HL-60 (cell line): Measurements from ENCODE around the gene MARCO.
A peak's percentile ranks its signal among the peaks of the same experiment; 100 is the strongest.

Experiments
- DNase-seq, 2 experiments: peaks; one replicate each; pipeline ENCODE4 v3.0.0-alpha.2; 2010 to 2020; ENCODE audit warnings: low read depth in 1 of 2, low spot score in 1 of 2
- H3K27ac ChIP-seq: fragments of 250-450 bp; sonication (Bioruptor Pico); replicated peaks from 2 replicates; pipeline ENCODE4 v1.5.1; 2020; ENCODE audit warnings: mild to moderate bottlenecking, moderate library complexity
- H3K27me3 ChIP-seq: fragments of 250-450 bp; sonication (Bioruptor Pico); 2 replicates; pipeline ENCODE4 v1.5.1; 2021; ENCODE audit warnings: mild to moderate bottlenecking, moderate library complexity; ENCODE audit not compliant: insufficient read depth, poor library complexity, severe bottlenecking
- H3K4me3 ChIP-seq: replicated peaks from 2 replicates; pipeline ENCODE4 v1.5.1; 2011; ENCODE audit warnings: mild to moderate bottlenecking, control low read depth, low read length; ENCODE audit not compliant: insufficient read depth
- GABPA ChIP-seq: IDR thresholded peaks from 2 replicates; pipeline ENCODE4 v1.6.1; 2012; ENCODE audit warnings: low read depth
- POLR2AphosphoS5 ChIP-seq: IDR thresholded peaks from 2 replicates; pipeline ENCODE4 v1.6.1; 2012; ENCODE audit warnings: low read depth
- SPI1 ChIP-seq: IDR thresholded peaks from 2 replicates; pipeline ENCODE4 v1.6.1; 2012; ENCODE audit warnings: low read depth, mild to moderate bottlenecking, borderline replicate concordance
- TF ChIP-seq, protein P1 (sequence below): IDR thresholded peaks from 2 replicates; pipeline ENCODE4 v1.6.1; 2012; ENCODE audit warnings: low read depth; ENCODE audit not compliant: insufficient replicate concordance
- TF ChIP-seq, protein P2 (sequence below): IDR thresholded peaks from one replicate; pipeline ENCODE4 v1.5.1; 2011; ENCODE audit warnings: low read length, control low read depth, inconsistent platforms; ENCODE audit not compliant: insufficient read depth

The MARCO gene

DNA sequence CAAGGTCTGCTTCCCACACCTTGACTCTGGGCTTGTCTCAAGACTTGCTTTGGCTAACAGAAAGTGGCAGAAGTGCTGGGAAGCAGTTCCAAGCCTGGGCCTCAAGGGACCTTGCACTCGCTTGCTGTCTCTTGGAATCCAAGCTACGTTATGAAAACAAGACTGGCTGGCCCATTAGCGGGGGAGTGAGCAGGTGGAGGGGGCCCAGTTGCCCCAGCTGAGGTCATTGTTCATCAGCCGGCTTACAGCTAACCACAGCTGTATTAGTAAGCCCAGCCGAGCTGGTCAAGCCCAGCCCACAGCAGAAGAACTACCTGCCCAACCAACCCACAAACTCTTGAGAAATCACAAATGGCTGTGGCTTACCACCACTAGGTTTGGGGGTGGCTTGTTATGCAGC, 63.1 kb downstream of the MARCO start:
- TF ChIP-seq POLR2AphosphoS5 (peak; percentile 45; the same call in 1 of the 2 replicates), SPI1 (no peak)
- DNase-seq: peak; percentile 58 to 64
- Histone ChIP-seq H3K4me3 (no peak overlapping the region), H3K27me3 (peaks cover 6% of the 10 kb centered on the region), H3K27ac (no peak overlapping the region)

DNA sequence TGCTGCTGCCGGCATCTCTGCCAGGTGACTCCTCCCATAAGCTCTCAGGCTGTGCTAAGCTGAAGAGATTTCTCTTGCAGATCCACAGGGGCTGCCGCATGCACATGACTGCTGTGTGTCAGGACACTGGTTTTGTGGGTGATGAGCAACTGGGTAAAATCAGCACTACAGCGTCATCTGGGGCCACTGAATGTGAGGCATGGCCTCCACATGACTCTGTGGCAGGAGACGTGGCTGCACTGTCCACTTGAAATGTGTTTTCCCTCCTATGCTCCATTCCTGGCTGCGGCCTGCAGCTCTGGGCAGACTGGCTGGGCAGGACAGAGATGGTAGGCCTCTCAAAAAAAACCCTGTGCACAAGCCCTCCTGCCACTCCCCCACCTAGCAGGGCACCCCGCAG, 63.6 kb downstream of the MARCO start:
- Histone ChIP-seq H3K27ac (no peak overlapping the region), H3K4me3 (no peak overlapping the region), H3K27me3 (peaks cover 8% of the 10 kb centered on the region)
- TF ChIP-seq, protein P1, sequence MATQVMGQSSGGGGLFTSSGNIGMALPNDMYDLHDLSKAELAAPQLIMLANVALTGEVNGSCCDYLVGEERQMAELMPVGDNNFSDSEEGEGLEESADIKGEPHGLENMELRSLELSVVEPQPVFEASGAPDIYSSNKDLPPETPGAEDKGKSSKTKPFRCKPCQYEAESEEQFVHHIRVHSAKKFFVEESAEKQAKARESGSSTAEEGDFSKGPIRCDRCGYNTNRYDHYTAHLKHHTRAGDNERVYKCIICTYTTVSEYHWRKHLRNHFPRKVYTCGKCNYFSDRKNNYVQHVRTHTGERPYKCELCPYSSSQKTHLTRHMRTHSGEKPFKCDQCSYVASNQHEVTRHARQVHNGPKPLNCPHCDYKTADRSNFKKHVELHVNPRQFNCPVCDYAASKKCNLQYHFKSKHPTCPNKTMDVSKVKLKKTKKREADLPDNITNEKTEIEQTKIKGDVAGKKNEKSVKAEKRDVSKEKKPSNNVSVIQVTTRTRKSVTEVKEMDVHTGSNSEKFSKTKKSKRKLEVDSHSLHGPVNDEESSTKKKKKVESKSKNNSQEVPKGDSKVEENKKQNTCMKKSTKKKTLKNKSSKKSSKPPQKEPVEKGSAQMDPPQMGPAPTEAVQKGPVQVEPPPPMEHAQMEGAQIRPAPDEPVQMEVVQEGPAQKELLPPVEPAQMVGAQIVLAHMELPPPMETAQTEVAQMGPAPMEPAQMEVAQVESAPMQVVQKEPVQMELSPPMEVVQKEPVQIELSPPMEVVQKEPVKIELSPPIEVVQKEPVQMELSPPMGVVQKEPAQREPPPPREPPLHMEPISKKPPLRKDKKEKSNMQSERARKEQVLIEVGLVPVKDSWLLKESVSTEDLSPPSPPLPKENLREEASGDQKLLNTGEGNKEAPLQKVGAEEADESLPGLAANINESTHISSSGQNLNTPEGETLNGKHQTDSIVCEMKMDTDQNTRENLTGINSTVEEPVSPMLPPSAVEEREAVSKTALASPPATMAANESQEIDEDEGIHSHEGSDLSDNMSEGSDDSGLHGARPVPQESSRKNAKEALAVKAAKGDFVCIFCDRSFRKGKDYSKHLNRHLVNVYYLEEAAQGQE: no peak
- no peak for TF ChIP-seq SPI1
- TF ChIP-seq, protein P2, sequence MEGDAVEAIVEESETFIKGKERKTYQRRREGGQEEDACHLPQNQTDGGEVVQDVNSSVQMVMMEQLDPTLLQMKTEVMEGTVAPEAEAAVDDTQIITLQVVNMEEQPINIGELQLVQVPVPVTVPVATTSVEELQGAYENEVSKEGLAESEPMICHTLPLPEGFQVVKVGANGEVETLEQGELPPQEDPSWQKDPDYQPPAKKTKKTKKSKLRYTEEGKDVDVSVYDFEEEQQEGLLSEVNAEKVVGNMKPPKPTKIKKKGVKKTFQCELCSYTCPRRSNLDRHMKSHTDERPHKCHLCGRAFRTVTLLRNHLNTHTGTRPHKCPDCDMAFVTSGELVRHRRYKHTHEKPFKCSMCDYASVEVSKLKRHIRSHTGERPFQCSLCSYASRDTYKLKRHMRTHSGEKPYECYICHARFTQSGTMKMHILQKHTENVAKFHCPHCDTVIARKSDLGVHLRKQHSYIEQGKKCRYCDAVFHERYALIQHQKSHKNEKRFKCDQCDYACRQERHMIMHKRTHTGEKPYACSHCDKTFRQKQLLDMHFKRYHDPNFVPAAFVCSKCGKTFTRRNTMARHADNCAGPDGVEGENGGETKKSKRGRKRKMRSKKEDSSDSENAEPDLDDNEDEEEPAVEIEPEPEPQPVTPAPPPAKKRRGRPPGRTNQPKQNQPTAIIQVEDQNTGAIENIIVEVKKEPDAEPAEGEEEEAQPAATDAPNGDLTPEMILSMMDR: no peak
- no peak for TF ChIP-seq GABPA
- no peak for TF ChIP-seq POLR2AphosphoS5
- no peak for DNase-seq

DNA sequence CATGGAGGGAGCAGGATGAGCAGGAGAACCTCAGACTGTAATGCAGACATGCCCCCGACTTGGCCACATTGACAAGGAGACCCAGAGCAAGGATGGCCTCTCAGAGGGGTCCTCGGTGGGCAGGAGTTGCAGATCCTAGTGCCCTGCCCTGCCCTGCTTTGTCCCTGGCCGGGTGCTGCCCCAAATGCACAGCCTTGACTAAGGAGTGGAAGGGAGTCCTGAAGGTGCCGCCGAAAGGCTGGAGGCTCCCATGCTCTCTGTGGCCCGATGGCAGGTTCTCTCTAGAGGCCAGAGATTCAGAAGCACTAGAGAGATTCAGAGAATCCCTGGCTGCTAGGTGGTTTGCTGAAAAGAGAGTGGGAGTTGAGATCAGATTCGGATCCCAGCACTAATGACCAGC, 64.4 kb downstream of the MARCO start:
- Histone ChIP-seq H3K27ac (no peak overlapping the region), H3K4me3 (no peak overlapping the region), H3K27me3 (peaks cover 15% of the 10 kb centered on the region)
- DNase-seq: no peak
- no peak for TF ChIP-seq POLR2AphosphoS5
- TF ChIP-seq, protein P2: no peak

DNA sequence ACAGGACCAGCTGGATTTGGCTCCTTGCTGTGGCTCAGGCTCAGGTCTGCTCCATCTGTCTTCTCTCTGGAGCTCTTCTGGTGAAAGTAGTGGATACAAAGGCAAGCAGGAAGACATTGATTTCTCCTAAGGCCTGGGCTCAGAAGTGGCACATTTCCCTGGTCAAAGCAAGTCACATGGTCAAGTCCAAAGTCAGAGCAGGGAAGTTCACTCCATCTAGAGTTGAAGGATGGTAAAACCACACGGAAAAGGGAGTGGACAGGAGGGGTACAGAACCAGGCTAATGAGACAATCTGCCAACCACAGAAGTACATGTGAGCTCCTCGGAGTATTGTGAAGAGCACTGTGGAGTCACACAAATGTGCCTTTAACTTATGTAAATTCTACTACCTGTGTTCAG, 66.1 kb downstream of the MARCO start:
- peak; percentile 36 to 44 for DNase-seq
- no peak overlapping the region for H3K27ac ChIP-seq
- H3K27me3 ChIP-seq: peaks cover 15% of the 10 kb centered on the region
- no peak overlapping the region for H3K4me3 ChIP-seq
- TF ChIP-seq GABPA: no peak
- TF ChIP-seq, protein P2: peak; percentile 11

DNA sequence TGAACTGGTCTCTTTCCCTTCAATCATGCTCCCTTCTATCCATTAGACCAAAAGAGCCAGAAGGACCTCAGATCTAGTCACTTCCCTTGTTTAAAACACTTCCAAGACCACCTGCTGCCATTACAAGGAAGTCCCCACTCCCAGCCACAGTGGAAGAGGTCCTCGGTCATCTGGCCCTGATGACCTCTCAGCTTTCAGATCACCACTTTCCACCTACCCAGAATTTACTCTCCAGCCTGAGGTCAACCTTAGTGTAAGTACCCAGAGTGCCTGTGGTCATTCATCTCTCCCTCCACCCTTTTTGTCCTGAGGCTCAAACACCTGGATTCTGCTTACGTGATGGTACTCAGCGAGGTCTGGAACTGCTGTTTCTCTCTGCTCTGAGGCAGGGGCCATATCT, 67.1 kb downstream of the MARCO start:
- no peak overlapping the region for H3K4me3 ChIP-seq
- H3K27me3 ChIP-seq: peaks cover 15% of the 10 kb centered on the region
- TF ChIP-seq POLR2AphosphoS5: no peak
- TF ChIP-seq GABPA: no peak
- TF ChIP-seq, protein P2: no peak
- TF ChIP-seq SPI1: no peak
- TF ChIP-seq, protein P1: no peak
- DNase-seq: no peak
- H3K27ac ChIP-seq: no peak overlapping the region
